NCI-H510A treated with DMSO at 0.1 percent for 48 hours (cell line): ENCODE results near the gene DGKB.

Experiments
- DNase-seq: peaks from one replicate; lab custom pipeline; 2025; lab: John Stamatoyannopoulos, UW

The DGKB gene

DNA sequence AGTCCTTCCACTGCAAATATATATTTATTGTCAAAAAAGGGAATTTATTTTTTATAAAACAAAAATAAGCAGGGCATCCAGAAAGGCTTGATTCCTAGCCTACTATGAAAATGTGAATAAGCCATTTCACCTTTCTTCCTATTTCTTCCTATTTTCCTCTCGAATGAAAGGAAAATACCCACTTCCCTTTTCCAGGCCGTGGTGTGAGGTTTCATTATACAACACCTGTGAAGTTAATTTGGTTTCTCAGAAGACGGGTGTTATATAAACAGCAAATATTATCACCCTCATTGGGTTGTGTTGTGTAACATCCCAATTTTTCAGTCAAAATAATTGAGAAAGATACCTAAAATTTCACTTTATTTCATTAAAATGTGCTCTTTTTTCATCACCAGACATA, 214.3 kb downstream of the DGKB start:
- no peak for DNase-seq

DNA sequence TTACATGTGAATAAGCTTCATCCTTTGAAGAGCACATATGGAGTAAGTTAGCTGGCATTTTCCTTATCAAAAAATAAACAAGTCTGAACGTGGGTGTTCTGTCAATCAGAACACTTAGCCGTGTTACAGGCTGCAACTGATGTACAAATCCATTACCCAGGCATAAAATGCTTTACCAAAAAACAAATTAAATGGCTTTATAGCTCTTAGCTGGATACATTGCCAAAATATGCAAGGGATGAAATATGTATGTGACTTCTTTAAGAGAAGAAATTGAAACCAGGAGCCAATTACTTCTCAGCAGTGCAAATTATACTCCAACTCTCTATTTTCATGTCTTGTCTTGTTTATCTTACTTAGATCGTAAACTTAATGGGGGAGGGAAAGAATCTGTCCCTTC, 214.8 kb downstream of the DGKB start:
- no peak for DNase-seq

DNA sequence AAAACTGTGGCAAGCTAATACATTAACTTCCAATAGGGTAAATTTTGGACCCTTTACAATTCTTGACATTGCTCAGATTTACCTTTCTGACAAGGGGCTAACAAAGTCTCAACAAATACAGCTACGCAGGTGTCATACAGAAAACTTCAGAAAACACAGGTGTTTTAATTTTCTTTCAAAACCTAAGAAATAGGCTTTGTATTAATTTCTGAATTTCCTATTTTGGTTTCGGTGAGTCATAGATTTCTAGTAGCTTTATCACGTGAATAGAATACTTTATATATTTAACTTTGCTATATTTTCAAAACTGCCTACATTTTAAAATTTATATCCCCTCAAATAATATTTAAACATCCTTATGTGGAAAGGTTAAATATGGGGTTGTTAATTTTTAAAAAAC, 215.3 kb downstream of the DGKB start:
- DNase-seq = no peak

DNA sequence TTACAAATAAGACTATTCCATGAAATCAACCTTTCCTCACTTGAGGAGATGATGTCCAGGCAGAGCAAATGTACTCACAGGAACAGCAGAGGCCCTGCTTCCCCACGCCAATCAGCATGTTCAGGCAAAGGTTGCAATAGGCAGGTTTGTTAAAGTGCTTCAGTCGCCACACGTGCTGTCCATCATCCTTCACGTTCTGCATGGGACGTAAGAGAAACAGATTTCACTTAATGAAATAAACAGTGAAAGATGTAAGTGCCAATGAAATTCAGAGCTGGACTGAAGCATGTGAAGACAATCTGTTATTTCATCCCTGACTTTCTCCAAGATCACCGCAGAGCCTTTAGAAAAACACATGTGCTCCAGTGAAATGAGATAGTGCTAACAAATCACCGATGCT, 217.4 kb downstream of the DGKB start:
- no peak for DNase-seq

DNA sequence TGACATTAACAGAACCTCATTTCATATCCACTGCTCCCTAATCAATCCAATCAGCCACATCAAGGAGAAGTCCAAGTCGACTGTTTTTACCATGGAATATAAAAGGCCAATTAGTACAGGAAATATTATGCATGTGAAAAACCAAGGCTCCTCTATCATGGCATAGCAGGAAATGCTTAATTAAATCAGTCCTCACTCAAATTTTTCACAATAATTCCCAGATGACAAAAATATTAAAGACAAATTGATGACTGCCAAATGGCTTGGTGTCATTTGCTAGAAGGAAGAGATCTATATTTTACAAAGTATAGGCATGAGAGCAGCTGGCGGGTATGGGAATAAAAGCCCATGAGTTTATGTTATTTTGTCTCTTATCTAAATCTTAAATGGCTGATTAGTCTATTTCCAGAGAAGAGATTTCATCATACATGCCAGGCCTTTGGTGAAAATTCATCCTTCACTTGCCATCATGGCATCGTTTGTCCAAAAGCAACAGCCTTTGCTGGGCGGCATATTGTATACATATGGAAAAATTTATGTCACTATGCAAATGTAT, 219.6 kb downstream of the DGKB start:
- no peak for DNase-seq

DNA sequence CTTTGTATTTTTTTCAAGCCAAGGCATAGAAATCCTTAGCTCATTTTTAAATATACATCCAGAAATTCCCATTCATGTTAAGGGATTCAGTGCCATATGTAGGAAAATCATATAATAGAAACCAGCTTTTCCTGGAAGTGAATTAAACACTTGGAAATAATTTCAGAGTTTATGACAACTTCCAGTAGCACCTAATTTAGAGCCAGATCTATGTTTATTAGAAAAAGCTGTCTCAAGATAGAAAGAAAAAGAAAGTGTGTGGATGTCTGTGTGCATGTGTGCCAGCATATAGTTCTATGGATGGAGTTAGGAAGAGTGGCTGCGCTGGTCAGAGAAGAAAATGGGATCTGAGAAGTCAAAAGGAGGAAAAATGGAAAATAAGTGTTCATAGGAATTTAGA, 225.7 kb downstream of the DGKB start:
- DNase-seq = no peak

DNA sequence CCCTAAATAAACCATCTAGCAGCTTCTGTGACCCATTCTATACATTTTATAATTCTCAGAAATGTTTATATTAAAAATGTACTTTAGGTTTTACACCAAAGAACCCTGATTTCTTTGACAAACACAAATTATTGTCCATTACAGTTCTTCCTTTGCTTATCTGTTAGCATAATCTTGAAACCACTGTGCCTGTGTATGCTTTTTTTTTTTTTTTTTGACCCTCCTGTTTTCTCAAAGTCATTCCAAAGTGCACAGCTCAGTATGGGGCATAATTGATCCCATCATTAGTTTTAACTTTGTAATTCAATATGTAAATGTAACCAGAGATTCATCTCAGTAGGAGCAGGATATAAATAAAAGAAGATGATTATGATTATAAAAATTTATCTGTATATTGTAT, 229.3 kb downstream of the DGKB start:
- DNase-seq = no peak

DNA sequence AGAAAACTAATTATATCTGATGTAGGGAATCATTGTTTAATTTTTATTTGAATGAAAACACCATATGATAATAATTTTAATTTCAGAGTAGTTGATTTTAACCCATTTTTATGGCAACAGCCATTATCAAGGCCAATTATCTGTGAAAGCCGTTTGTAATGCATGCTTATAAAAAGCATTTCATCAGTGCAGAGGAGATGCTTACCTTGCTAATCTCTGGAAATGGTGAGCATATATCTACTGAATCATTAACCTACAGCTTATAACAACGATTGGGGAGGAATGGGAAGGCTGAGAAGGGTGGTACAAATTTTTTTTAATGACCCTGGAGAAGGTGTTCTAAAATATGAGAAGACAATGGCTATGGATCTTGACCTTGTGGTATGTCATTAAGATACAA, 235.6 kb downstream of the DGKB start:
- no peak for DNase-seq

DNA sequence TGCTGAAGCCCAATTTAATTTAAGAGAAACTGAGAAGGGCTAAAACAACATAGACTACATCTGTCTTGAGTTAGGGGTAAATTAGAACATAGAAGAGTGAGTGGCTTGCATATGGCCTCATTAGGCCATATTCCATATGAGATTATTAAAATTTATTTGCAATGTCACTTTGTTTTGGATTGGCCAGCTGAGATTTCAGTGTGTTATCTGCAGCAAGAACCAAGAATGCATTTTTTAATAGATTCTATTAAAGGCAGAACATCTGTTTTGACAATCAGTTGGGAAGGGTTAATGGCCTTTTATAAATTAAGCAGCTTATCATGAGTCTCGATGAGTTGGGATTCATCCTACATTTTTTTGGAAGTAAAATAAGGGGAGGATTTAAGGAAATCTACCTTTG, 236.2 kb downstream of the DGKB start:
- no peak for DNase-seq

DNA sequence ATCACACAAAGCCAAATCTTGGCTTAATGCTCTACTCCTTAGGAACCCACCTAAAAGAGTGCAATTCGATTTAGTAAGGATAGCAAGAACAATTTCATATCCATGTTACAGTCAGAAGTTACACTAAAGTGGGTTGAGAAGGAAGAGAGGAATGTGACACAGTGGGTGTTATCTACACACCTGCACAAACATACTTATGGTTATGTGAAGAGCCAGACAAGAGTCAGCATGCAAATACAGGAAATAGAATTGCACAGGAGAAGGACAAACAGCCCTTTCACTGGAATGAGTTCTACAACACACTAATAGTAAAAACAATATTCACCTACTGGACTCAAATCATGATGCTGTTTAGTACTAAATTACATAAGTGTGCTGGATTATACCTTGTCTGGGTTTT, 262.8 kb downstream of the DGKB start:
- peak; percentile 89 for DNase-seq

DNA sequence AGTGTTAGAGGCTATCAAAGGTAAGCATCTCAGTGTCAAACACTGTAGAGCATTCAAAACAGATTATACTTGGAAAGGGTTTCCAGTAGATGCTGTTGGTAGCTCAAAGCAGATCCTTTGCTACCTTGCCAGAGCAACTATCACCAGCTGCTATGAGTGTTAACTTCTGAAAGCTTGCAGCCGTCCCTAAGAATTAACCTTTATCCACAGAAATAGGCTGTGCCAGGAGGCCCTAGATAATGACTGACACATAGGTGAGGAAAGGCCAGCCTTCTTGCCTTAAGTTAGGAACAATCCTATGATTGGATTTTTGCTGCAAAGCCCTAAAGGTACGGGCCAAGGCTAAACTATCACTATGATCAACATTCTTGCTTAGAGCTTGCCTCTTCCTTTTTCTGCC, 263.2 kb downstream of the DGKB start:
- peak; percentile 54 for DNase-seq

DNA sequence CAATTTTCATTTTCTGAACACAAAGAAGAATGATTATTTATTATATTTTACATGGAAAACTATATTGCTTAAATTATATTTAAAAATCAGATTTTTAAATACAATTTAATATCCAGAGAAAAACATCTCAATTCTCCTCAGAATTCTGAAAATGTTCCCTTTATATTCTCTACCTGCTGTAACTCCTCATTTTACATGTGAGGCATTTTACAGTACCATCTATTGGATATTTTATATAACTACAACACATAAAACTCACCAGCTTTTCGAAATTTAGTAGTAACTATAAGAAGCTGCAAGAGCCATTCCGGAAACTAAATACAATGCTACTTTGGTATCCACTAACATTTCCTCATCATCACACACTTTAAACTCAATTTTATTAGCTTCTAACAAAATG, 264.6 kb downstream of the DGKB start:
- DNase-seq = no peak

DNA sequence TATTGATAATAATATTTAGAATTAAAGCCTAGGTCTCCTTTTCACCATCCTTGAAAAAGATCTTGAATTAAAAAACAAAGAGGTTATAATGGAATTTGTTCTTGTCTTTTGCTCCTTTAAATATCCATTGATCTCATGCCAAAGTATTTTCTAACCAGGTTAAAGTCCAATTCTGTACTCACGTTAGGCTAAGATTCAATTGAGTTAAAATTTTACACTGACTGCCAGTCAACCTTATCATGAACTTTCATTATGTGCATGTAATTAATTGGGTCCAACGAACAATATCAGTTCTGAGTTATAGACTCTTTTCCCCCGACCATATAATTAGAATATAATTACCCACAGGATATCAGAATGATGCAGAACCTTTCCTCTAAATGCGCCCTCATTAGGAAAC, 266.6 kb downstream of the DGKB start:
- DNase-seq = no peak

DNA sequence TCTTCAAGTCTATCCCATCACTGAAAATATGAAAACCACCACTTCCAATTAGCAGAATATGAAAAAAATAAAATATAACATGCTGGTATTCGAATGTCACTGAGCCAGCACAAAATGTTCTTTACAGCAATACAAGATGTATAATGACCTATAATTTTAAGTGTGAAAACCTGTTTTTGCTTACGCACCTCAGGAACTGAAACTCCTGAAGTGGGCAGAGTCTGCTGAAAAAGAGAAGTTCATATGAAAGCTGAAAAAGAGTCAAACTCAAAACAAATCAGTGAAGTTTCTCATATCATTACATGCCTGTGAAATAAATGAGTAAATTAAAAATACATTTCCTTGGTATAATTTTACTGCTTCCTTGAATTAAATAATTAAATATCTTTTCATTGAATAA, 272.5 kb downstream of the DGKB start:
- no peak for DNase-seq

DNA sequence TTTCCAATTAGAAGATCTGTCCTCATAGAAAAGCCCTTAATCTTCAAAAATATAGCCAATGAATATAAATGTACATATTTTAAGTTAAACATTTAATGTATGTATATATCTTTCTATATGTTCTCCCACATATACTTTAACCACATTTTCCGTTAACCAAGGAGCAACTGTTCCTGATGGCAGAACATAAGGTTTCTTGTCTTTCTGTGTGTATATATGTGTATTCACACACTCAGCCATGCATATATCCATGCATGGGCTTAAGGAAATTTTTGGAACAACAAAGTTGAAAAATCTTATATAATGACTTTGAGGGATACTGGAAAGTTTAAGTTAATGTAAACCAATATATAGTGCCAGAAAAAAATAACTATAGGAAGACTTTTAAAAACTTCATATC, 274.0 kb downstream of the DGKB start:
- no peak for DNase-seq

DNA sequence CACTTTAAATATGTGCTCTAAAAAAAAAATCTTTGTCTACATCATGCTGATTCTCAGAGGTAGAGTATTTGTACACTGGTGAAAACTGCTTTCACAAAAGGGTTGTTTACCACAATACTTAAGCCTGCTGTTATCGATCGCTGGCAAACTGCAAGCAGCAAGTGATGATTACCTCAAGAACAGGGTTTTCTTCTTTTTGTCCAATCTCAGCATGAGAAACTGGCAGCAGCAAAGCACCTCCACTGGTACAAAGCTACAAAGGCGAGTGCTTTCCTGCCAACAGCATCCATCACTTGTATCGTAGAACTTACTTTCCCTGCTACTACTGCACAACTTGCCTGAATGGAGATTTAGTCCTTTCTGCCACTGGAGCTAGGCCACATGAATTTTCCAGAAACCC, 276.5 kb downstream of the DGKB start:
- DNase-seq = no peak

DNA sequence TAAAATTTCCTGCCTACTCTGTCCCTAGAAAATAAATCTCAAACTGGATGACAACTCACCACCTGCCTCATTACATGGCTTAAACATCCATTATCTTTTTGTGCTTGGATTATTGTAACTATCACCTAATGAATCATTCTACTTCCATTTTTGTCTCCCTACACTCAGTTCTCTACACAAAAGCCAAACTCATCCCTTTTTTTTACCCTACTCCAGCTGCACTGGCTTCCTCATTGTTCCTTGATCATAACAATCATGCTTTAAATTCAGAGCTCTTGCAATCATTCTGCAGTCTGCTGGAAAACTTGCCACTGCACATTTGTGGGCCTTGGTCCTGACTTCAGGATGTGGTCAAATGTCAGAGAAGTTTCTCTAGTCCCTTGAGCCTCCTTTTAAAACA, 280.0 kb downstream of the DGKB start:
- no peak for DNase-seq

DNA sequence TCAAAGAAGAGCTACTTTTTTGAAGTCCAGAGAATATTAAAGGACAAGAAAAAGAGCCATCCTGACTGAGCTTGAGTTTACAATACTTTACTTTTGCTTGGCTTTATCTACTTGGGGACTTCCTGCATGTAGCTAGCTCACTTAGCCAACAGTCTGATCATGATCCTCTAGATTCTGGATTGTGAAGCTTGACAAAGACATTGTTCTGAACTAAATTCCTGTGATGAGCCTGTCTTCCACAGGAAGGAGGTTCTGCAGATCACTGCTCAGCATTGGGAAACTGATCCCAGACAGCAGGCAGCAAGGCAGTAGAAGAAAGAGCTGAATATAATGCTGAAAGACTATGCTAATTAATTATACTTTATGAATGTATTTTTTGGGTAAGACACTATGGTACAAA, 296.4 kb downstream of the DGKB start:
- DNase-seq = no peak

DNA sequence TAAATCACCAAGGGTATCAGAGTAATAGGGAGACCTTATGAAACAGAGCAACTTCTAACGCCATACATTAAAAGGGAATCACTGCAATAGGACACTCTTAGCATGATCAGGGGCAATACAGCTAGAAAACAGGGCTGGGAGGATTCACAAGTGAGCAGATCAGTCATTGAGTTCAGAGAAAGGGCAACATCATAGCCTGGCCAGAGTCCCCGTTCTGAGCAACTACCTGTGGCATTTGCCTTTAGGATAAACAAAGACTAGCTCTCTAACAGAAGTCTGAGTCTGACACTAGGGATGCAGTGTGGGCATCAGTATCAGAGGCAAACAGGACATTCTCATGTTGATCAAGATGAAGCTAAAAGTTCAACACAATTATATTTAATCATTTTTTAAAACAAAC, 297.9 kb downstream of the DGKB start:
- no peak for DNase-seq

DNA sequence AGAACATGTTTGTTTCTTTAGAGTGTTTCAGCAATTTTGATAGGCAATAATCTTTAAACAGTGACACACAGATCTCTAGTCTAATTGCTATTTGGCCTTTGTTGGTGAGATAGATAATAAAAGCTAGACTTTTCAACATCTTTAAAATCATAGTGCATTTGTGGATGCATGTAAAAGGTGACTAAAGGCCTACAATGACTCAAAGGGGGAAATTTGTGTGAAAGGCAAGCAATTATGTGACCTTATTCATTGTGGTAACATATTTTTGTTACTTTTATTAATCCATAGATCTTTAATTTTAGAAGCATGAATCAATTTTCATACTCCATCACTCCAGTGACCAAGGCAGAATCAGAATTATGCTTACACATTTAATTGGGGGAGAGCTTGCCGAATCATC, 299.7 kb downstream of the DGKB start:
- no peak for DNase-seq

DNA sequence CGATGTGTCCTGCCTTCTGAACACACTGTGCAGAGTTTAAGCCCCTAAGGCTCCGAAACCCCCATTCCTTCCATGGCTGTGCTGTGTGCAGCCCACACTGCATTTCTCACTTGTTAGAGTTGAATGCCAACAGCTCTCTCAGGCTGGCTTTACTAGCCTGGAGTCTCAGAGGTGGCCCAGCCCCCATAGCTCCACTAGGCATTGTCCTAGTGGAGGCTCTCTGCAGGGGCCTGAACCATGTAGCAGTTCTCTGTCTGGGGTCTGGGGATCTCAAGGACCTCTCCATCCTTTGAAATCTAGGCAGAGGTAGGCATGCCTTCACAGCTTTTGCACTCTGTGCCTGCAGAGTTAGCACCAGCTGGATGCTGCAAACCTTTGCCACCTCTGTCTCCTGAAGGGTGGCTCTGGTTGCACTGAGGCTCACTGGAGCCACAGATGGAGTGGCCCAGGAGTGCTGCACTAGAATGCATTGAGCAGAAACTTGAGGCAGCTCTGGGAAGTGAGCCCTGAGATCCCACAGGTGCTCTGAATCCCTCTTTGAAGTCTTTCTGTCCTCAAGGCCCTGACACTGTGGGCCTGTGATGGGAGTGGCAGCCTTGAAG, 301.7 kb downstream of the DGKB start:
- no peak for DNase-seq

DNA sequence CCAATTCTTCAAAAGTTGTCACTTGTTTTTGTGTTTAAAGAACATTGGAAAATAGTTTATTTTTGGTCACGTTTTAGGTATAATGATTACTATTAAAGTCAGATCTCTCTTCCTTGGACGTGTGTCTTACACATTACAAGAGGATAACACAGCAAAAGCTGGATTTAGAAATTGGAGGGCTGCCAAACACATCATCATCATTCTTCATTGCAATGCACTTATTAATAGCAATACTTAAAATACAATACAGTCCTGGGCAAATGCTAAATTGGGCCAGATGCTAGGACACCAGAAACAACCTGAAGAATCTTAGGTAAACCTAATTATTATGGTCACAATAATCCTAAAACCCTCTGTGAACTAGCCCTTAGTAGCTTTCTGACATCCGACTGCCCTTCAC, 303.6 kb downstream of the DGKB start:
- no peak for DNase-seq

DNA sequence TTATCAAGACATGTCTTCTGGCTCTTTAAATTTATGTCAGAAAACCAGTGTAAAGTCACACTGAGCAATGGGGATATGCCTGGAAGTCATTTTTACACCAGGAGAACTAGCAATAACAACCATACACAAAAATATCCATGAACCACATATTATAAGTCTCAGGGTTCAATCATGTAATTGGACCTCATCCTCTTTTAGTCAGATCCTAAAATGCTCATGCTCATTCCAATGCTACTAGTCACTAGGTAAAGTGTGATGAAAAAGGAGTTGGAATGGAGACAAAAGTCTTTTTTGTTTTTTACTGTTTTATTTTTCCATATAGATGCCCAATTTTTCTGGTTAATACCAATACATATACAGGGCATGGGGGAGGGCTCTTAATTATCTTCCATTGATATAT, 306.1 kb downstream of the DGKB start:
- DNase-seq = no peak

DNA sequence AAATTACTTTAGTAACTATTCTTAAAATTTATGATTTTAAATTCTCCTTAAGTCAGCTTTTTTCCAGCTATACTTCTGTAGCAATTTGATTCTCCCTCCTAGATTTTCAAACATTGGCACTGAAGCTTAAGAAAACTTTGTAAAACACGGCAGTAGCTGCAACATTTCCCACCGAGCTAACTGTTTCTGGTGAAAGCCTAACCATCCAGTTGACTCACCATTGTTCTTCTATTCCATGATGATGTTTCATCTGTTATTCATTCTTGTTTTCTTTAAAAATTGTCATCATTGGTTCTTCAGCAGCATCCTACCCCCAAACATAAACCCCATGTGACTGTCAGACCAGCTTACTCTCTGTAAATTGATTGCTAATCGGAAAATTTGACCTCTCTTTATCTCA, 312.3 kb downstream of the DGKB start:
- no peak for DNase-seq

DNA sequence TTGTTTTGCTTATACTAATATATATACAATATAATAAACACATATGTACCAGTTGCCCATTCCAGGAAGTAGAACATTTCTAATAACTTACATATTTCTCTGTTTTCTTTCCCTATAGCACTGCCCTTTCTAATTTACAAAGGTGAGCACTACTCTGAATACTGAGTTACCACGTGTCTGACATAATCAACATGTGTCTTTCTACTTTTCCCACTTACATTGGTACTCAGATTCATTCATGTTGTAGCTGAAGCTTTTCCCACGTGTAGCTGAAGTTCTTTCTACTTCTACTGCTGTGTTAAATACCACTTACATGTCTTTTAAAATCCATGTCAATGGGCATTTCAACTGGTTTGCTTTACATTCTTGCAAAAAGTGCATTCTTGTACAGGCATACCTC, 317.3 kb downstream of the DGKB start:
- no peak for DNase-seq
